Measurements from ENCODE around the gene ST8SIA5.

The ST8SIA5 gene

DNA sequence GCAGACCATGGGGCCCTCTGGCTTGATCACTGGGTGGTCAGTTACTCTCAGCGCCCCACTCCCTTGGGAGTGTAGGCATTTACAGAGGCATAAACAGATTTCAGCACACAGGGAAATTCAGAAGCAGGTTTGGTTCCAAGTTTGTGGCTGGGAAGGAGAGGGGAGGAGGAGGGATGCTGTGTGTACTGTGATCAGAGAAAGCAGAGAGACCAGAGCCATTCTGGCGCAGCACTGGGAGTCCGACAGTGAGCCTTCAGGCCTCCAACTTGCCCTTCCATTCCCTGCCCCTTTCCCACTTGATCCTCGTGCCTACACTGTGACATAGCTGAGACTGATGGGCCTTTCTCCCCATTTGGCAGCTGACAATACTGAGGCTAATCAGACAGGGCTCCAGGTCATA lies 52.0 kb downstream of the ST8SIA5 start:
- DNase-seq = no peak

DNA sequence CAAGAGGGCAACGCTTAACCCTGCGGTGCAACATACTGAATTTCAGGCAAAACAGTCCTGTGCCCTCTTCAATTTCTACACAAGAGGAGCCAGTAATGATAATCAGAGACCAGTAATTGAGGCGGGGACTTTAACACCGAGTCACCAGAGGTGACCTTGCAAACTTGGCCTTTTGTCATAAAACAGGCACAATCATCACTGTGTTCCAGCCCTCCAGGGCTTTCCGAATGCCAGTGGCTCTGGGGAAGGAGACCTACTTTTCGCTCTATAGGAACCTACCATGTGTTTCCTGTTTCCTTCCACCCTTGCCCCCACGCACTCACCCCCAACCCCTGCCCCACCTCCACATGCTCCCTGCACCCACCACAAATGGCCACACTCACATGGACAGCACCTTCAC lies 52.7 kb downstream of the ST8SIA5 start:
- no peak for DNase-seq

DNA sequence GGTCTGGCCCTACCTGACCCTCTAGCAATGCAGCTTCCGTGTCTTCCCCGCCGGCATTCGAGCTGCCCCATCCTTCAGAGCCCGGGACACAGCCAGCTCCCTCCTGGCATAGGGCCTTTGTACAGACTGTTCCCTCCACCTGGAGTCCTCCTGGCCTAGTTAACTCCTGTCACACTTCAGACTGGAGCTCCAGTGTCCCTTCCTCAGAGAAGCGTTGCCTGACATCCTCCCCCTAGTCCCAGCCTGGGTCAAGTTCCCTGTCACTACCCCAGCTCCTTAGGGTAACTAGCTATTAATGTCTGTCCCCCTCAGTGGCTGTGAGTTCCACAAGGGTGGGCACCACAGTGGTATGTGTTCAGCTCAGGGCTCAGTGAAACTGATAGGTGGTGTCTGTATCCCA lies 54.4 kb downstream of the ST8SIA5 start:
- no peak for DNase-seq

GRCh38 chr18:46700066-46700824 lies 56.6 kb downstream of the ST8SIA5 start:
- no peak for DNase-seq

- no peak for DNase-seq
Observed at GRCh38 chr18:46696702-46697101, 60.2 kb downstream of the ST8SIA5 start.

GRCh38 chr18:46696268-46696667 lies 60.6 kb downstream of the ST8SIA5 start:
- DNase-seq = no peak

DNA sequence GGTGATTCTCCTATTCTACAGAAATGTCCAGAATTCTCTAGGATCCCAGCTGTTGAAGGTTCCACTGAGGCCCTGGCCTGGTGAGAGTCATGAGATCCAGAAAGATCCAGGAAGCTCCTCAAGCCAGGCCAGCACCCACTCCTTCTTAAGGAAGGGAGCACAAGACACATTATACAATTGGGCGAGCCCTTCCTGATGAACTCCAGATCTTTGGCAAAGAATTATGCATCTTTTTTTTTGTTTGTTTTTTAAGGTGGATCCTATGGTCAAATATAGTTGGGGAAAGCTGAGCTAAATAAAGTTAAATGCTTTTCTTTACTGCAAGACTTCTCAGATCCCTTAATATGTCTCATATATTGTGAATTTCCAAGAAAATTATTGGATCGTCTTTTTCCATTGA lies 62.9 kb downstream of the ST8SIA5 start:
- DNase-seq = no peak

- DNase-seq = no peak
Observed at GRCh38 chr18:46688853-46689525, 67.9 kb downstream of the ST8SIA5 start.

GRCh38 chr18:46686186-46686585 lies 70.7 kb downstream of the ST8SIA5 start:
- DNase-seq = no peak

DNA sequence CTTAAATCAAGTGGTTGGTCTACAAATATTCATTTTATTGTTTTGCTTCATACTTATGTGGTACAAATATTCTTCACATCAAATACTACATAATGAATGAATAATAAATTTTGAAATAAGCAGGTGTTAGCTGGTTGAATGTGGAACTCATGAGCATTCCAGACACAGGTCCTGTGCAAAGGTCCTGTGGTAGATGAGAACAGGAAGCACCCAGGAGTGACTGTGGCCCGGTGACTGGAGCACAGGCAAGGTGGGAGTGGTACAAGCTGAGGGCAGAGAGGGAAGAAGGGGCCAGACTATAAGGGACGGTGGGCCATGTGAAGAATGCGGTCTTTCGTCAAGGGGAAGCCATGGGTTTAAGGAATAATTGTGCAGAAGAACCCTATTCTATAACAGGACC lies 73.6 kb downstream of the ST8SIA5 start:
- no peak for DNase-seq

- no peak for DNase-seq
Observed at GRCh38 chr18:46680784-46681695, 75.8 kb downstream of the ST8SIA5 start.

DNA sequence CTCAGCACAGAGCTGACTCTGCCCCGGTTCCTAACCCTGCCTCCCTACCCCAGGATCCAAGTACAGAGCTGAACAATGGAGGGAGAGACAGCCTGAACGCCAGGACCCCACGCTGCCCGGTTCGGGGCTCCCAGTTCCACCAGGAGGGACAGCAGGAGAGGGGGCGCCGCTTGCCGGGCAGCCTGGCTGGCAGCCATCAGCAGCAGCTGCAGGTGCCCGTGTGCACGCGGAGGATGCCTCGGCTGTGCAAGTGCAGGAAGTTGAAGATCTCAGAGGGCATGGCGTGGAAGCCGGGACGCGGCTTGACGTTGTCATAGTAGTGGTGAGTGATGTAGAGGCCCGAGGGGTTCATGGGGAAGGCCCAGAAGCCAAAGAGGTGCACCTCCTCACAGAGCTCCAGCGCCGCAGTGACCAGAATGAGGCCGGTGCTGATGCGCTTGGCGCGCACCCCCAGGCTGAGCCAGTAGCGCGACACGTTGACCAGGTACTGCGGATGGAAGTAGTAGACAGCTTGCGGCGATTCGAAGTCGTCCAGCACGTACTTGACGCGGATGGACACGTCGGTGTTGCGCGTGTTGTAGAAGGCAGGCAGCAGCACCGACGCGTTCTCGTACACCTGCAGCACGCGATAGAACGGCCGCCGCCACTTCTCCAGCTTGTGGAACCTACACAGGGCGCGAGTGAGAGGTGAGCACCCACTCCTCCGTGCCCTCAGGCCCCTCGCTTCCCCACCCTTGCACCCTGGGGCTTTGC lies 76.8 kb downstream of the ST8SIA5 start:
- no peak for DNase-seq

DNA sequence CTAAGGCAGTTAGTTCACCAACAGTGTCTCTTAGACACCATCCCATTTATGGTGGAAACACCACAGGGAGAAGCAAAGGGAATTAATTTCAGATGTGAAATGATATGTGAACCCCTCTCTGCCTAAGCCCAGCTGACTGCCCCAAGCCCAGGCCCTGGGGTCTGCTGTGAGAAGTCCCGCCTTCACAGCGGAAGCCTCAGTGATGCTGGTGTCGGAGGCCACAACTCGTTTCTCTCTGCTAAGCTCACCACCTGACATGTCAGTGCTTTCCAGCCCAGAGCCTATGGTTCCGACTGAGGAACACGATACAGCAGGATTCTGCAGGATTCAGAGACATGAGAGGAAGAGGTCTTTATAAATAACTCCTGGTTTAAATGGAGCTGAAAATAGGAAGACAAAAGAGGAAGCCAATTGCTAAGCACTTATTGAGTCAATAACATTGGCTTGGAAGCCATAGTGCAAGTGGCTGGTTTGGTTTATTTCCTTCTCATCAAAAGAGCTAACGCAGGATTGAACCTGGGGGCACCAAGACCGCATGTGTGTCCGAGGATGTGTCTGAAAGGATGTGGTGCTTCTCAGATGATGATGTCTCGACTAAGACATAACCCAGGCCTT lies 78.0 kb downstream of the ST8SIA5 start:
- no peak for DNase-seq

GRCh38 chr18:46678041-46678440 lies 78.8 kb downstream of the ST8SIA5 start:
- DNase-seq = no peak

GRCh38 chr18:46677611-46678010 lies 79.2 kb downstream of the ST8SIA5 start:
- DNase-seq = no peak

DNA sequence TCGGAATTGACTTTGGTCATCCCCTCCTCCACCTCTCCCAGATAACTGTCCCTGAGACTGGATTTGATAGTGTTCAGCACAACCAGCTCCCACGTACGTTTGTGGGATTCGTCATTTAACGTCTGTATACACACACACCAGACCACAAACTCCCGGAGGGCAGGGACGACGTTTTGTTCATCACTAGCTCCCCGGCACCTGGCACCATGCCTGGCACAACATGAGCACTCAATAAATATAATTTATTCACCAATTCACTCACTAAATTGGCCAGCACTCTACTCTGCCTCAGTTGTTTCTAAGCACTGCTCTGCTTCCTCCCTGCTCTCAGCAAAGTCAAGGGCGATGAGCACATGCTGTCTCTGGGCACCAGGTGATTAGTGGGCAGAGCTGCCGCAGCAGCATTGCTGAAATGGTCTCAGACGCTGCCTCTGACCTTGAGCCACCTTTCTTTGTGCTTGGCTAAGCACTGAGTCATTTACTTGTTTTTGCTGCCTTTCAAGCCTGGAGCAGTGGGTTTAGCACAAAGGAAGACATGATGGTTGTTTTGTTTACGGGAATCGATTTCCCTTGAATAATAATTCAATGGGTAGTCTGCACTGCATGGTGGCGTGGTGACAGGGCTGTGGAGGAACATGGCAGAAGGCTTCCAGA lies 80.5 kb downstream of the ST8SIA5 start:
- DNase-seq = no peak

- DNase-seq = no peak
Observed at GRCh38 chr18:46675112-46675511, 81.7 kb downstream of the ST8SIA5 start.

GRCh38 chr18:46672062-46672970 lies 84.5 kb downstream of the ST8SIA5 start:
- DNase-seq = peak; percentile 26

DNA sequence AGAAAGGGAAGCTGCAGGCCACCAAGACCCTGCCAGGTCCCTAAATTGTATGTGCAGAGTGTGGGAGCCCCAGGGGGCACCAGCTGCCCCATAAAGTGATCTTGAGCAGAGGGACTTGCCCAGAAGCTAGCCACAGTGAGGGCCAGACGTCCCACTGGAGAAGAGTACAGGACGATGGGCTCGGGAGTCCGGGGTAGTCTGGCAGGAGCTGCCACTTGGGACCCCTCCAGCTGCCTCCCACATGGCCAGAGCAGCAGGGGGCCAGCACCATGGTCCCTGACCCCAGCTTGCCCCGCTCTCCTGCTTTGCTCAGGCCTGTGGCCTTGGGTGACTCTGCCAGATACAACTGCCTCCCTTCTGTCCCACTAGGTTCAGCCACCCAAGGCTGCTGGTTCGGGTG lies 88.2 kb downstream of the ST8SIA5 start:
- DNase-seq = no peak

DNA sequence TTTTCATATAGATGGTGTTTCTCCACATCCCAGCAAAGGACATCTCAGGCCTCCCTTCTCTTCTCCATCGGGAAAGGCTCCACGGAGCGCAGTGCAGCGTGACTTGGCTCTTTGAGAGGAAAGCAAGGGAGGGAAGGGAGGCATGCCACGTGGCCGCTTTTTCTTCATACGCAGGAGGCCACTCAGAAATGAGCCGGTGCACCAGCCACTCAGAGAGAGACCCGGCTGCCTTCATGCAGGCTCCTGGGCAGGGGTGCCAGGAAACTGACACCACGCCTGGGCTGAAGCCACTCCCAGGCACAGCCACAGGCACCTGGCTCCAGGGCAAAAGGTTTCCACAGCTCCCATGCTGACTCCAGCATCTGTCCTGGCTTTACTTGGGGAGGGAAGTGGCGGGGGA lies 88.7 kb downstream of the ST8SIA5 start:
- DNase-seq = no peak

GRCh38 chr18:46663539-46663938 lies 93.3 kb downstream of the ST8SIA5 start:
- DNase-seq = no peak
